GM18868 (cell line): ENCODE results near the gene CEP78.

Source experiments
- ATAC-seq: cut with Tn5 transposase; IDR thresholded peaks from one replicate; pipeline ENCODE4 v1.9.1; 2021; ENCODE audit warnings: mild to moderate bottlenecking, moderate library complexity; ENCODE audit not compliant: unreplicated experiment

The CEP78 gene

GRCh38 chr9:78306222-78307076 is 70.6 kb downstream of the CEP78 start:
- ATAC-seq, result no peak

- no peak for ATAC-seq
These were observed 71.5 kb downstream of the CEP78 start for GRCh38 chr9:78307360-78307759.

GRCh38 chr9:78309066-78309465 is 73.2 kb downstream of the CEP78 start:
- ATAC-seq, result no peak

- no peak for ATAC-seq
These were observed 75.2 kb downstream of the CEP78 start for GRCh38 chr9:78311075-78311474.

- no peak for ATAC-seq
These were observed 76.1 kb downstream of the CEP78 start for GRCh38 chr9:78311886-78312524.

GRCh38 chr9:78314550-78314949 is 78.7 kb downstream of the CEP78 start:
- ATAC-seq, result no peak

- no peak for ATAC-seq
These were observed 79.3 kb downstream of the CEP78 start for GRCh38 chr9:78314953-78315870.

GRCh38 chr9:78316166-78316892 is 80.5 kb downstream of the CEP78 start:
- ATAC-seq, result no peak

GRCh38 chr9:78319197-78320029 is 83.5 kb downstream of the CEP78 start:
- no peak for ATAC-seq

GRCh38 chr9:78320030-78320693 is 84.3 kb downstream of the CEP78 start:
- ATAC-seq, result no peak

GRCh38 chr9:78320875-78321496 is 85.1 kb downstream of the CEP78 start:
- no peak for ATAC-seq

- no peak for ATAC-seq
These were observed 85.6 kb downstream of the CEP78 start for GRCh38 chr9:78321505-78321904.

- ATAC-seq, result no peak
These were observed 88.3 kb downstream of the CEP78 start for GRCh38 chr9:78324068-78324650.

GRCh38 chr9:78324682-78325081 is 88.8 kb downstream of the CEP78 start:
- no peak for ATAC-seq

GRCh38 chr9:78325343-78325742 is 89.5 kb downstream of the CEP78 start:
- no peak for ATAC-seq

GRCh38 chr9:78325846-78326360 is 90.0 kb downstream of the CEP78 start:
- ATAC-seq, result no peak

- no peak for ATAC-seq
These were observed 90.7 kb downstream of the CEP78 start for GRCh38 chr9:78326564-78326963.
